ENCODE results near the gene MLIP.

MLIP gene

DNA sequence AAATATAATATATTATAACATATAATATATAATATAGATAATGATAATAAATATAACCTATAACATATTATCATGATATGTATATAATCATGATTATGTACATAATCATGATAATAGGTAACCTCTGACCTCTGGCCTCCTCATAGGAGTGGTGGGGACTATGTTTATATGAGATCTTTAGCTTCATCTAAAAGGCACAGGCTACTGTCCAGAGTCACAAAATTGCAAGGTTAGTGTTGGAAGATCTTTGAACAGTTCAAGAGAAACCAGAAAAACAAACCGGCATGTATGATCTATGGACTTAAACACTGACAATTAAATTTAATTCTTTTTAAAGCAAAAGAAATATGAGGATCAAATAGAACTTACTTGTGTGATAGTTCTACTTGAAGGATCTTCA, 141.3 kb downstream of the MLIP start:
- no peak for TF ChIP-seq CTCF (IDR thresholded peaks at IDR 0.05)
- DNase-seq (ENCODE audit: low spot score) = no peak
- Histone ChIP-seq H3K4me3 (no peak overlapping the region), H3K27ac (no peak overlapping the region)

- DNase-seq (ENCODE audit: low spot score) = no peak
- no peak for TF ChIP-seq CTCF (IDR thresholded peaks at IDR 0.05)
These were observed 141.7 kb downstream of the MLIP start for GRCh38 chr6:54252916-54253315.

DNA sequence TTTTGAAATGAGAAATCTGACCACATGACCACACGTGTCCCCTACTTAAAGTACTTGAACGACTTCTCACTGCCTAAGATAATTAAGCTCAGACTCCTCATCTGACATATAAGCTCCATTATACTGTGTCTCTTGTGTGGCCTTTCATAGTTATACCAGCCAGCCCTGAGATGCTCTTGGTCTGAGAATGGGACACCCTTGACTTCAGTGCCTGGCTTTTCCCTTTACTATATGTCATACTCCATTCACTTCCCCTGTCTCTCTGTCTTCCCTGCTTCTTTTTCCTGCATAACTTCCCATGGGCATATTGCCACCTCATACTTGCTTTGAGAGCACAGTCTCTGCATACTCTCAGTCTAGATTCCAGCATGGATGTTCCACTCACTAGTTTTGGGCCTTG, 143.6 kb downstream of the MLIP start:
- DNase-seq (ENCODE audit: low spot score) = no peak
- H3K4me3 ChIP-seq = no peak overlapping the region
- TF ChIP-seq CTCF (IDR thresholded peaks at IDR 0.05) = no peak
- H3K27ac ChIP-seq = no peak overlapping the region

More at GRCh38 chr6:54252916-54253315, 141.7 kb downstream of the MLIP start:
- no peak overlapping the region for H3K27ac ChIP-seq
- no peak overlapping the region for H3K4me3 ChIP-seq

DNA sequence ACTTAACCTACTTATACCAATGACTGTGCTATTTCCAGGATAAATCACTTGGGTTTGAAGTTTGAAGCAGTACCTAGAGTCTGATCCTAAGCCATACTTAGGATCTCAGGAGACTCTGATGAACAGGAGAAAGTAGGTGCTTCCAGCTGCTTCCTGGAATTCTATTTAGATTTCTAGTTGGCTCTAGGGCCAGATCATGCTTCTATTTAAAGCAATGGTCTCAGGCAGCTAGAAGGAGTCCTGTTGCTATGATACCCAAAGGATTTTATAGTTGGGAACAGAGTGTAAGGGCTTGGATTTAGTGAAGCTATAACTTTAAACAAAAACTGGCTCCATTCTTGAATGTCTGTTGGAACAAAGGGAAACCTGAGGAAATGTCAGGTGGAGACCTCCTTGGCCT, 144.6 kb downstream of the MLIP start:
- no peak overlapping the region for H3K4me3 ChIP-seq
- no peak for TF ChIP-seq CTCF (IDR thresholded peaks at IDR 0.05)
- no peak for DNase-seq (ENCODE audit: low spot score)
- H3K27ac ChIP-seq = peak overlapping the region; percentile 16 to 52

GRCh38 chr6:54260025-54260424, 148.8 kb downstream of the MLIP start:
- Histone ChIP-seq H3K27ac (no peak overlapping the region), H3K4me3 (no peak overlapping the region)
- no peak for TF ChIP-seq CTCF (IDR thresholded peaks at IDR 0.05)
- DNase-seq (ENCODE audit: low spot score) = no peak

DNA sequence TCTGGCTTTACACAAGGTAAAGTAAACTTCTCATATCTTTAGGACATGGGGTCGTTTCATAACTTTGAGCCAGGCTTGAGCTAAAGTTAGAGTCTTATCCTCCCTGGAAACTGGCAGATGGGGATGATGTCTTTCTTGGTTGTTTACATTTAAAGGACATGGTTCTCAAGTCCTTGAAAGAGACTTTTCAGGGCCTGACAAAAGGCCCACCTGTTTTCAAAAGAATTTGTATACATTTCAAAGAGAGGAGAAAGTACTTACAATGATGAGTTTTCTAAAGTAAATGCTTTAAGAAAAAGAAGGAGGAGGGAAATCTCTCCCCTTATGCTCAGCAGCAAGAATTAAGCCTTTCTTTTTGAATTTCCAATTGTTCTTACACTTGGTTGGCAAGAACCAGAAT, 151.3 kb downstream of the MLIP start:
- no peak for DNase-seq (ENCODE audit: low spot score)
- TF ChIP-seq CTCF (IDR thresholded peaks at IDR 0.05) = no peak
- no peak overlapping the region for H3K27ac ChIP-seq
- no peak overlapping the region for H3K4me3 ChIP-seq

DNA sequence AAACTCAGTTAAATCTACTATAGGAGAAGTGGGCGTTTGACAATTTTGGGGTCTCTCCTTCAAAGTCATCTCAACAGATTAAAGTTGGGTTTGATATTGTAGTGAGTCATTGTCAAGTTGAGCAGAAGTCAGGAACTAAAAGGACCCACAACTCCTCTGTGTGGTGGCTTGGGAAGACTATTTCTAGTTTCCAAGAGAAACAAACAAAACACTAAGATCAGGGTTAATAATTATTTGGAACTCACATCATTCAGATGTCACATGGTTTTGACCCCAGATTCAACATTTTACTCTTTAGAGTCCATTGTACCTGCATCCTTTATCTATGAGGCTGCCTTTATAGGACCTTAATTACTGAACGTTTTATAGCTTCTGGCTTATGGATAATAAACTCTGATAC, 151.7 kb downstream of the MLIP start:
- no peak for DNase-seq (ENCODE audit: low spot score)
- TF ChIP-seq CTCF (IDR thresholded peaks at IDR 0.05) = no peak
- Histone ChIP-seq H3K4me3 (no peak overlapping the region), H3K27ac (no peak overlapping the region)
